Activated CD4-positive, CD25-positive, alpha-beta regulatory T cell treated with anti-CD3 and anti-CD28 coated beads, Interleukin-2, amount 50 U/mL, for 72 hours (primary cell): Measurements from ENCODE around the gene PHF23.

Experiments
- DNase-seq: peaks from one replicate; pipeline ENCODE4 v3.0.0; 2021

PHF23 gene

GRCh38 chr17:7219812-7220592 lies 19.3 kb downstream of the PHF23 start, which contains the start of the genes ACADVL and DLG4:
TSS of gene ACADVL (plus strand) at chr17:7219938. CDS start at chr17:7219985, 47 bp downstream.
TSS of gene DLG4 (minus strand) at chr17:7219836.
- DNase-seq = peak; percentile 83

GRCh38 chr17:7219229-7219811 lies 19.9 kb downstream of the PHF23 start:
- no peak for DNase-seq

GRCh38 chr17:7218758-7219157 lies 20.5 kb downstream of the PHF23 start:
- DNase-seq = no peak

GRCh38 chr17:7218166-7218565 lies 21.1 kb downstream of the PHF23 start:
- no peak for DNase-seq

GRCh38 chr17:7217113-7217987 lies 21.9 kb downstream of the PHF23 start:
- DNase-seq = no peak

GRCh38 chr17:7216242-7217112 lies 22.8 kb downstream of the PHF23 start:
- DNase-seq = no peak

- no peak for DNase-seq
Observed at GRCh38 chr17:7215652-7216180, 23.5 kb downstream of the PHF23 start.

GRCh38 chr17:7215136-7215638 lies 24.1 kb downstream of the PHF23 start:
- no peak for DNase-seq

GRCh38 chr17:7214300-7215135 lies 24.7 kb downstream of the PHF23 start:
- DNase-seq = peak; percentile 98

GRCh38 chr17:7213895-7214299 lies 25.4 kb downstream of the PHF23 start:
- DNase-seq = no peak

- DNase-seq = no peak
Observed at GRCh38 chr17:7211491-7212273, 27.6 kb downstream of the PHF23 start.

- no peak for DNase-seq
Observed at GRCh38 chr17:7208754-7209460, 30.4 kb downstream of the PHF23 start.

GRCh38 chr17:7208027-7208571 lies 31.2 kb downstream of the PHF23 start:
- no peak for DNase-seq

- no peak for DNase-seq
Observed at GRCh38 chr17:7207120-7208001, 31.9 kb downstream of the PHF23 start.

GRCh38 chr17:7205561-7205960 lies 33.7 kb downstream of the PHF23 start:
- no peak for DNase-seq

- DNase-seq = peak; percentile 87
Observed at GRCh38 chr17:7204828-7205461, 34.3 kb downstream of the PHF23 start.

GRCh38 chr17:7204336-7204735 lies 34.9 kb downstream of the PHF23 start:
- no peak for DNase-seq

GRCh38 chr17:7203391-7203790 lies 35.9 kb downstream of the PHF23 start:
- no peak for DNase-seq
